ENCODE measurements around the gene TOR1AIP2.
"Not testable (repeated sequence)": the region's sequence is repeated elsewhere in the genome, so short reads cannot be mapped to it uniquely, and the experiment has no call there.

The TOR1AIP2 gene

GRCh38 chr1:179875596-179876299 lies 1.9 kb downstream of the TOR1AIP2 start:
- DNase-seq (ENCODE audit: low read depth, low spot score), result no peak

GRCh38 chr1:179873438-179873851 lies 4.2 kb downstream of the TOR1AIP2 start:
- DNase-seq (ENCODE audit: low read depth, low spot score), result no peak

GRCh38 chr1:179872558-179872957 lies 5.0 kb downstream of the TOR1AIP2 start:
- DNase-seq (ENCODE audit: low read depth, low spot score), result no peak

GRCh38 chr1:179871940-179872339 lies 5.7 kb downstream of the TOR1AIP2 start:
- DNase-seq (ENCODE audit: low read depth, low spot score), result no peak

- DNase-seq (ENCODE audit: low read depth, low spot score), result no peak
These were observed 6.7 kb downstream of the TOR1AIP2 start for GRCh38 chr1:179870870-179871269.

GRCh38 chr1:179867493-179868330 lies 9.9 kb downstream of the TOR1AIP2 start:
- no peak for DNase-seq (ENCODE audit: low read depth, low spot score)

GRCh38 chr1:179866616-179867015 lies 11.0 kb downstream of the TOR1AIP2 start:
- no peak for DNase-seq (ENCODE audit: low read depth, low spot score)

GRCh38 chr1:179865377-179865776 lies 12.2 kb downstream of the TOR1AIP2 start:
- no peak for DNase-seq (ENCODE audit: low read depth, low spot score)

GRCh38 chr1:179860652-179861051 lies 17.0 kb downstream of the TOR1AIP2 start:
- DNase-seq (ENCODE audit: low read depth, low spot score), result no peak

- no peak for DNase-seq (ENCODE audit: low read depth, low spot score)
These were observed 20.6 kb downstream of the TOR1AIP2 start for GRCh38 chr1:179857009-179857408.

GRCh38 chr1:179856296-179856695 lies 21.3 kb downstream of the TOR1AIP2 start:
- DNase-seq (ENCODE audit: low read depth, low spot score), result no peak

GRCh38 chr1:179855831-179856230 lies 21.8 kb downstream of the TOR1AIP2 start:
- not testable (repeated sequence) for DNase-seq (ENCODE audit: low read depth, low spot score)

GRCh38 chr1:179853102-179853501 lies 24.5 kb downstream of the TOR1AIP2 start:
- DNase-seq (ENCODE audit: low read depth, low spot score), result no peak

- no peak for DNase-seq (ENCODE audit: low read depth, low spot score)
These were observed 29.4 kb downstream of the TOR1AIP2 start for GRCh38 chr1:179848233-179848632.

- no peak for DNase-seq (ENCODE audit: low read depth, low spot score)
These were observed 37.5 kb downstream of the TOR1AIP2 start for GRCh38 chr1:179840107-179840506.

- DNase-seq (ENCODE audit: low read depth, low spot score), result not testable (repeated sequence)
These were observed 40.7 kb downstream of the TOR1AIP2 start for GRCh38 chr1:179836686-179837445.

- DNase-seq (ENCODE audit: low read depth, low spot score), result no peak
These were observed 45.5 kb downstream of the TOR1AIP2 start for GRCh38 chr1:179831852-179832699.

- no peak for DNase-seq (ENCODE audit: low read depth, low spot score)
These were observed 46.4 kb downstream of the TOR1AIP2 start for GRCh38 chr1:179831225-179831624.

GRCh38 chr1:179828554-179829110 lies 49.0 kb downstream of the TOR1AIP2 start:
- no peak for DNase-seq (ENCODE audit: low read depth, low spot score)

GRCh38 chr1:179826626-179827280 lies 50.9 kb downstream of the TOR1AIP2 start:
- no peak for DNase-seq (ENCODE audit: low read depth, low spot score)
